ENCODE data around the gene ISG20. TPM values are rescaled to one million over a fixed set of nuclear protein-coding genes. Genes with fewer than 3 reads are reported as not detected.

The ISG20 gene
- polyA plus RNA-seq, 1 donor = 1.2 TPM

GRCh38 chr15:88688394-88688933 lies 49.6 kb downstream of the ISG20 start:
- no peak for DNase-seq

GRCh38 chr15:88690331-88690730 lies 51.5 kb downstream of the ISG20 start:
- no peak for DNase-seq

DNA sequence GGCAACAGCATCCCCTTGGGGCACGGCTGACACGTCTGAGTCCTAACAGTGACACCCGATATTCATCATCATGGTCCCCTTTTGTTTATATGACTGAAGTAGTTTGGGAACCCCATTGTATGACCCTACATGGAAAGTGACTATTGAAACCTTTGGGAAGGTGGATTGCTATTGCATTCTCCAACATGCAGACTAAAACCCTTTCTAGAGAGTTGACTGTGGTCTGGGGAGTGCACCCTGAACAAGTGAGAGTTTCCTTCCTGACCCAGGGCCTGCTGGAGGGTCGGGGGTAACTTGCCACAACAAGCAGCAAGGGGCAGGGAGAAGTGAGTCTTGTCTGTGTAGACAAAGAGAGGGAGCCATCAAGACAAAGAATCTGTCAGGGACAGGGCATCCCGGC lies 54.4 kb downstream of the ISG20 start:
- no peak for DNase-seq

DNA sequence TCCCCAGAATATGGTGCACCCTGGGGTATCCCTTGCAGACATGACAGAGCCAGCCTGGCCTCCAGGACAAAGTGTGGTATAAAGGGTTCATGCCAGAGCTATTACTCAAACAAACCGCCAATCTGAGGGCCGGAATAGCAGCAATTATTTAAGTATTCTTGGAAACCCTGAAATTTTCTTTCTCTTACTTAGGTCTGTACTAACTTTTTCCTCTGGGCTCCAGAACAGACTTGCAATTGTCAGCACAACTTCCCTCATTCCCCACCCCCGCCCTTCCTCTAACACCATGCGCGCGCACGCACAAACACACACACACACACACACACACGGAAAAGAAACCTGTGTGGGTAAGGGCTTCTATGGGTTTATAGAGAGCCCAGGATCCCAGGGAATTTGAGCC lies 56.3 kb downstream of the ISG20 start:
- DNase-seq = no peak

GRCh38 chr15:88695691-88696251 lies 57.0 kb downstream of the ISG20 start:
- DNase-seq = no peak

DNA sequence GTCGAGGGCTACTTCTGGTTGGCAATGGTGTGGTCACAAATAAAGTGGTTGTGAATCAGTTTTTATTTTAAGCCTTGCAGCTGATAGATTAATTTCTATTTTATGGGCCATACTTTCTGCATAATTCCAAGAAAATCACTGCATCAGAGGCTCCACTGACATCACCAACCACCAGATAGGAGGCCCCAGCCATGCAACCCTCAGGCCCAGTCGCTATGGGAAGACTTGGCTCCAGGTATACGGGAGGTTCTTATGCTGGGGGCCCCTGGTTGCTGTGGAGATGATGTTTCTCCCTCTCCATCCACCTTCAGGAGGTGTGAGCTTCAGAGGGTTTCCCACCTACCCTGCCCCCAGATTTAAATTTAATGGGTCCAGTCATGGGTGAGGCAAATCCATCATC lies 57.4 kb downstream of the ISG20 start:
- DNase-seq = no peak

GRCh38 chr15:88697276-88697675 lies 58.5 kb downstream of the ISG20 start:
- no peak for DNase-seq

DNA sequence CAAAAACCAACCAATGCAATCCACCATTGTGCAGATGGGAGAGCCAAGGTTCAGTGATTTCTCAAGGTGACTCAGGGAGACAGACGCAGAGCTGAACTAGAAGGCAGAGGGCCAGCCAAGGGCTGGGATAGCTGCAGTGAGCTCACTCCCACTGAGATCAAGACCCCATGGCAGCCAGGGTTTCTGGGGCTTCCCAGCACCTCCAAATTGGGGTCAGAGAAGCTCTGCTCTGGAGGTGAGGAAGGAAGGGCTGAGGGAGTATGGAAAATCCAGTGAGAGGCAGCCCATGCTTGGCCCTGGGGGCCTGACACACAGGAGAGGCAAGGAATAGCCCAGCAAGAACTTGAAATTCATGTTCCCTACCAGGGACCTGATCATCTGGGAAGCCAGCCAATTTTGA lies 61.0 kb downstream of the ISG20 start:
- no peak for DNase-seq

DNA sequence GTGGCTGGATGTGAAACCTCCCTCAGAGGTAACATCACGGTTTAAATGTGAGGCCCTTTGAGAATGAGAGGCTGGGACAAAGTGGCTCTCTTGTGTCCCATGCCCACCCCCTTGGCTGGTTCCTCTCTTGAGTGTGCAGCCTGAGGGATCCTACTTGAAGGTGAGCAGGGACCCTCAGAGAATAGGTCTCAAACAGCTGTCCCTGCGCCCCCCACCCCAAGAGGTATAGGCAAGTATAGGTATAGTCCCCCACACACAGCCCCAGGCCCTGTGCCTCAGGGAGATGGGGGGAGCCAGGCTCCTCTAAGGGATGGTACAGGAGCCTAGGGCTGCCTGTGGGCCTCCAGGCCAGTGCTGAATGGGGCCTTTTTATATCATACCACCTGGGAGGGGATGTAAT lies 61.9 kb downstream of the ISG20 start:
- DNase-seq = no peak

- no peak for DNase-seq
Observed at GRCh38 chr15:88701561-88702095, 62.8 kb downstream of the ISG20 start.

DNA sequence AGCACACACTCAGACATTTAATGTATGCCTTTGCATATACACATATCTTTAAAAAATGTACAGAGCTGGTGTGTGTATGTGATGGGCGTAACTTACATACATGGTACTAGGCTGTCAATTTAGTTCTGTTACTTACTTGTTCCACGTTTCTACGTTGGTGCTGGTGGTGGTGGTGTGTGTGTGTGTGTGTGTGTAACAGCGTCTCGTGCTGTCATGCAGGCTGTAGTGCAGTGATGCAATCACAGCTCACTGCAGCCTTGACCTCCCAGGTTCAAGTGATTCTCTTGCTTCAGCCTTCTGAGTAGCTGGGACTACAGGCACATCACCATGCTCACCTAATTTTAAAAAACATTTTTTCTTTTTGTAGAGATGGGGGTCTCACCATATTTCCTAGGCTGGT lies 64.2 kb downstream of the ISG20 start:
- no peak for DNase-seq

DNA sequence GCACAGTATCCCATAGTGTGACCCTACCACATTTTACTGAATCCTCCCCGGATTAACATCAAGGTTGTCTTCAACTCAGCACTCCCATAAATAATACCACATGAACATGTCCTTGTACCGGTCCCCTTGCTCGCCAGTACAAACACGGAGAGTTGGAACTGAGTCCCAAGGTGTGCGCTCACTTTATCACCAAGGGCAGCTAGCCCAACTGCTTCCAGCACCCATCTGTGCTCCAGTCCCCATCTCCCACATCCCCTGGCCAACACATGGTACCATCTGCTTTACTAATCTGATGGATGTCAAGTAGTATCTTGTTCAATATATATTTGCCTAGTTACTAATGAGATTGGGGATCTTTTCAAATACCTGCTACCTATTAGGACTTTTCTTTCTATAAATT lies 64.7 kb downstream of the ISG20 start:
- no peak for DNase-seq

DNA sequence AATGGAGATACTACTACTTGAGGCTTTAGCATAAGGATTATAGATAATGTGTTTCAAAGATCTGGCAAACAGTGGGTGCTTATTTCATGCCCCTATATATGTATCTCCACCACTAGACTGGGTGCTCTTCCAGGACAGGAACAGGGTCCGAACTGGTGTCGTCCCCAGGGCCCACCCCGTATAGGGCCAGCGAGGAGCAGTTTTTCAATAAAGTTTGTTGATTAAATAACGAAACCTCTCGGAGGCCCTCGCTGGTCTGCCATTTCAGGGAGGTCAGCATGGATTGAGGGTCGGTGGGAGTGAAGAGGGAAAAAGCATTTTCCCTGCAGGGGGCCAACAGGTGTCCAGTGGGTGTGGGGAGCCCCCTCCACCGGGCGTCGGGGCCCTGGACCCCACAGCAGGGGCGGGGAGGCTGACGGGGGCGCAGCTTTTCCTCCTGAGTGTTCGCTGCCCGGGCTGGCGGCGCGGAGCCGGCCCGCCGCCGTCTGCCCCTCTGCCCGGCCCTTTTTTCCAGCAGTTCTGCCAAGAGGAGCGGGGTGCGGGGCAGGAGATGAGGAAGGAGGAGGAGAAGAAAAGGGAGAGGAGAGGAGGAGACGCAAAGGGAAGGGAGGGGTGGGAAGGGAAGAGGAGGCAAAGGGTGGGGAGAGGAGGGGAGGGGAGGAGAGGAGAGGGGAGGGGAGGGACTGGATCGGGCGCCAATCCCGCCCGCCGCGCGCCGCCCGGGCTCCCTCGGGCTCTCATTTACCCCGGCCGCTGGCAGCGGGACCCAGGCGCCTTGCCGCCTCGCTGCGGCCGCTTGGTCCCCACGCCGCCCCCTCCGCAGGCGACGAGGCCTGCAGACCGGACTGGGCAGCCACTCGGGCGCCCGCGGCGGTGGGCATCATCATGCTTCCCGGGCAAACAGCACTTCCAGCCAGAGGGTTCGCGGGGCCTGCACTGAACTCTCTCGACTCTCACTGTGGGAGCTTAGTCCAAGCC lies 66.3 kb downstream of the ISG20 start:
- DNase-seq = peak; percentile 46

DNA sequence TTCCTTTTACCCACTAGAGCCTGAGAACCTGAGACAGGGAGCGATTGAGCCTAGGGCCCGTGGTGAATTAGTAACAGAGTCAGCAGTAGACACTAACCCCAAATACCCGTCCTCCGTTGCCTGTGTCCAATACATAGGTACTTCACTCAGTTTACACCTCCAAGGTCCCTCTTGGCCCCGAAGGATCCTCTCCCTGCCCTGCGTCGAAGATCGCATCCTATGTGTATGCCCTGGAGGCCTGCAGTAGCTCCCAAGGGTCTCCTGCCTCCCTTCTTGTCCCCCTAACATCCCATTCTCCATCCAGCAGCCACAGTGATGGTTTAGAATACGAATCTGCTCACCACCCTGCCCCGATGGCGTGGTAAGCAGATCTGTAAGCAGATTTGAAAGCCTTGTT lies 67.0 kb downstream of the ISG20 start:
- DNase-seq = no peak

Other genes with a start within 250 kb of the ISG20 start
- gene MRPL46, start 171.6 kb upstream of the ISG20 start, polyA plus RNA-seq (ENCODE audit: insufficient read length) = 28.2 TPM
- 47.2 TPM for gene MRPS11, start 171.3 kb upstream of the ISG20 start, polyA plus RNA-seq (ENCODE audit: insufficient read length)
- 11.9 TPM for gene DET1, start 92.3 kb upstream of the ISG20 start, polyA plus RNA-seq (ENCODE audit: insufficient read length)
- gene AEN, start 17.7 kb upstream of the ISG20 start, polyA plus RNA-seq (ENCODE audit: insufficient read length) = 5.9 TPM
- 2.1 TPM for gene ACAN, start 164.4 kb downstream of the ISG20 start, polyA plus RNA-seq (ENCODE audit: insufficient read length)

Measured in left kidney (tissue), 2 donors.